HEK293T (cell line): Measurements from ENCODE around the gene LAIR2.

Experiments
- CTBP1 ChIP-seq: fragments of 450-650 bp; IDR thresholded peaks from 2 replicates; pipeline ENCODE4 v1.6.1; 2016; ENCODE audit warnings: borderline replicate concordance
- SUZ12 ChIP-seq: fragments of 450-650 bp; IDR thresholded peaks from 2 replicates; pipeline ENCODE4 v1.6.1; 2016; ENCODE audit warnings: mild to moderate bottlenecking

DNA sequence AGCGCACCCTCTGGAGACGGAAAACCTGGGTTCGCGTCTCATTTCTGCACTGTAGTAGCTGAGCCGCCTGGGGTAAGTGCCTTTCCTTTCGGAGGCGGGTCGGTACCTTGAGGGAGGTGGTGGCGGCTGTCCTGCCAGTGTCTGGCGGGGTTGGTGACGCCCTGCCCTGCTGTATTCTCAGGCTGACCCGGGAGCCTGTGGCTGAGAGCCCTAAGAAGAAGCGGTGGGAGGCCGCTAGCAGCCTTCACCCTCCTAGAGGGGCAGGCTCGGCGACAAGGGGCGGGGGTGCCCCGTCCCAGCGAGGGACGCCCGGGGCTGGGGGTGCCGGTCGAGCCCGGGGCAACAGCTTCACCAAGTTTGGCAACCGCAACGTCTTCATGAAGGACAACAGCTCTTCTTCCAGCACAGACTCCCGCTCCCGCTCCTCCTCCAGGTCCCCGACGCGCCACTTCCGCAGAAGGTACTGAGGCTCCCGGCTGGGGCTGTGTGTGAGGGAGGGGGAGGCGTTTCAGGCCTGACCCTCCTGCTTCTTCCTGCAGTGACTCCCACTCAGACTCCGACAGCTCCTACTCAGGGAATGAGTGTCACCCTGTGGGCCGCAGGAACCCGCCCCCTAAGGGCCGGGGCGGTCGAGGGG is 46.7 kb upstream of the LAIR2 start:
- TF ChIP-seq SUZ12 (no peak), CTBP1 (no peak)
